HUDEP-2 (cell line): ENCODE results near the gene ANXA9.

ENCODE experiments used
- DNase-seq, 76 experiments: peaks; one replicate each; lab custom pipeline; 2025; ENCODE audit not compliant: unreplicated experiment in 76 of 76; lab: John Stamatoyannopoulos, UW

ANXA9 gene, protein sequence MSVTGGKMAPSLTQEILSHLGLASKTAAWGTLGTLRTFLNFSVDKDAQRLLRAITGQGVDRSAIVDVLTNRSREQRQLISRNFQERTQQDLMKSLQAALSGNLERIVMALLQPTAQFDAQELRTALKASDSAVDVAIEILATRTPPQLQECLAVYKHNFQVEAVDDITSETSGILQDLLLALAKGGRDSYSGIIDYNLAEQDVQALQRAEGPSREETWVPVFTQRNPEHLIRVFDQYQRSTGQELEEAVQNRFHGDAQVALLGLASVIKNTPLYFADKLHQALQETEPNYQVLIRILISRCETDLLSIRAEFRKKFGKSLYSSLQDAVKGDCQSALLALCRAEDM

DNA sequence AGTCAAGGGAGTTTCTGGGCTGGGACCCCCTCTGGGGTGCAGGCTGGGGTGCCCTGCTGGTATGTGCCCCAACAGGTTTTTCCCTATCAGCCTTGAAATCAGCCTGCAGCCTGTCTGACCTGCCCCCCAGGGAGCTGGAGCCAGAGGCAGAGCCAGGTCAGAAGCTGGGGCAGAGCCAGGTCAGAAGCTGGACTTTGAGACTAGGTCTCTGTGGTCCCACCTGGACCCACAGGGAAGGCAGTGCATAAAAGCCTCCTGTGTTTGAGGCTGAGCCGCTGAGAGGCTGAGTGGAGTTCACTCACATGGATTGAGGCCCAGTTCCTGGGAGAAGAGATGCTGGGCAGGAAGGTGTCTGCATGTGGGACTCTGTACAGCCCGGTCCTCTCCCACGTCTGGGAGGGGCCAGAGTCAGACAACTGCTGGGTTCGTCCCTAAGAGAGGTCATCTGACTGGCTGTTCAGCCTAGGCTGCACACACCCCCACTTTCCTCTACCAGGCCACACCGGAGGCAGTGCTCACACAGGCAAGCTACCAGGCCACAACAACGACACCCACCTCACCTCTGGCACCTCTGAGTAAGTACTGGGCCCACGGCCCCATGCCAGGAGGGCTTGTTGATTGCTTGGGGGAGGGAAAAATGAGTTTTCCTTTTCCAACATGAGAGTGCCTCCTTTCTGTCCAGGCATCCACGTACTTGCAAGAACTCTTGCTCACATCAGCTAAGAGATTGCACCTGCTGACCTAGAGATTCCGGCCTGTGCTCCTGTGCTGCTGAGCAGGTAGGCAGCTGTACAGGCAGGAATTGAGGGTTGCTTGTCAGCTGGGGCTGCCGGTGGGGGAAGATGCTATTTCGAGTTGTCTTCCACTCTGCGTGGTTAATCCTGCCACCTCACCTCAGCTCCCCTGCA, at the start of gene ANXA9:
TSS of gene ANXA9 (plus strand) at position 488 of the 908 bp plus-strand sequence. CDS start 814 bp downstream, outside the sequence.
- DNase-seq = peak in 71 of 76 experiments; percentile 8 to 83 (median 62)

DNA sequence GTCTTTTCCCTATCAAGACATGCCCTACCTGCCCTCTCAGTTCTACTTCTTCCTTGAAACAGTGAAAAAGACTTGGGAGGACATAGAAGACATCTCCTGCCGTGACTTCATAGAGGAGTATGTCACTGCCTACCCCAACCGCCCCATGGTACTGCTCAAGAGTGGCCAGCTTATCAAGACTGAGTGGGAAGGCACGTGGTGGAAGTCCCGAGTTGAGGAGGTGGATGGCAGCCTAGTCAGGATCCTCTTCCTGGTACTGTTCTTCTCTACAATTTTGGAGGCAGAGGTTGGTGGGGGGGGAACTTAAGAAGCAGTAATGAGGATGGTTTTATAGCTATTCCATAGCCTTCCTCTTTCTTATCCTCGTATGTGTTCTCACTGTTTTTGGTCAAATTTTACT, 37.2 kb upstream of the ANXA9 start:
- peak in 1 of 76 experiments; percentile 5 for DNase-seq

DNA sequence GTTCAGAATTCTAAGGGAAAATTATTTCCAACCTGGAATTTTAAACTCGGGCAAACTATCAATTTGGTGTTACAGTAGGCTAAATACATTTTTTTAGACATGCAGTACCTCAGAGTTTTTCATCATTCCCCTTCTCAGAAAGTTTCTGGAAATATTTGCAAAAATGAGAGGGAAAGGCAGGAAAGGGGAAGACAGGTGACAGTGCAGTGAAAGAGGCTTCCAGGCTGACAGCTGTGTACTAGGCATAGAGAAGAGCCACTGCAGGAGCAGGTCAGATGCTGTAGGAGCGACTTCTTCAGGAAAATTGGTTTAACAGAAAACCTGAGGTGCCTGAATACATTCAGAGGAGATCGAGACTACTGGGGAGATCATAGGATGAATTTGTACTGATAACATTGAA, 27.4 kb upstream of the ANXA9 start:
- no peak for DNase-seq

DNA sequence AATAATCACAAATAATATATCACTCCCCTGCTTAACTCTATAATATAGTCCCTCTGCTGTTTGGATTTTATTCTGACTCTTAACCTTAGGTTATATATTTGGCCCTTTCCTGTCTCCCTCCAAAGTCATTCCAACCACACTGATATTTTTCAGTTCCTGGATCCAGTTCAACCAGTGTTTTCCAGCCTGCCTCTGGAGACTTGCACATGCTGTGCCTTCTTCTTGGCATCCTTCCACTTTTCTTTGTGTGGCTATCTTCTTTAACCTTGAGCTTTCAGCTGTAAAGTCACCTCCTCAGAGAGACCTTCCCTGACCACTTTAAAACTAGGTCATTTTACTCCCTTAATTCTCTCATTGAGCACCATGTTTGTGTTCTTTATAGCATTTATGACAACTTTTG, 26.8 kb upstream of the ANXA9 start:
- peak in 41 of 76 experiments; percentile 3 to 77 (median 57) for DNase-seq

DNA sequence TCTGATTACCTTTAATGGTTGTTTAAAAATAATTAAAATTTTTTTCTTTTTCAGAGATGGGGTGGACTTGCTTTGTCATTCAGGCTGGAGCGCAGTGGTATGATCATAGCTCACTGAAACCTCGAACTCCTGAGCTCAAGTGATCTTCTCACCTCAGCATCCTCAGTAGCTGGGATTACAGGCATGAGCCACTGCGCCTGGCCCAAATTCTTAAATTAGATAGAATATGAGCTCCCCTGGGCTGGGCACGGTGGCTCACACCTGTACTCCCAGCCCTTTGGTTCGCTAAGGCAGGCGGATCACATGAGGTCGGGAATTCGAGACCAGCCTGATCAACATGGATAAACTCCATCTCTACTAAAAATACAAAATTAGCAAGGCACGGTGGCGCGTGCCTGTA, 24.4 kb upstream of the ANXA9 start:
- no peak for DNase-seq

DNA sequence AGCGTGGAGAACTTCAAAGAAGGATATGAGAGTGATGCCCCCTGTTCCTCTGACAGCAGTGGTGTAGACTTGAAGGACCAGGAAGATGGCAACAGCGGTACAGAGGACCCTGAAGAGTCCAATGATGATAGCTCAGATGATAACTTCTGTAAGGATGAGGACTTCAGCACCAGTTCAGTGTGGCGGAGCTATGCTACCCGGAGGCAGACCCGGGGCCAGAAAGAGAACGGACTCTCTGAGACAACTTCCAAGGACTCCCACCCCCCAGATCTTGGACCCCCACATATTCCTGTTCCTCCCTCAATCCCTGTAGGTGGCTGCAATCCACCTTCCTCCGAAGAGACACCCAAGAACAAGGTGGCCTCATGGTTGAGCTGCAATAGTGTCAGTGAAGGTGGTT, 21.4 kb upstream of the ANXA9 start:
- no peak for DNase-seq

DNA sequence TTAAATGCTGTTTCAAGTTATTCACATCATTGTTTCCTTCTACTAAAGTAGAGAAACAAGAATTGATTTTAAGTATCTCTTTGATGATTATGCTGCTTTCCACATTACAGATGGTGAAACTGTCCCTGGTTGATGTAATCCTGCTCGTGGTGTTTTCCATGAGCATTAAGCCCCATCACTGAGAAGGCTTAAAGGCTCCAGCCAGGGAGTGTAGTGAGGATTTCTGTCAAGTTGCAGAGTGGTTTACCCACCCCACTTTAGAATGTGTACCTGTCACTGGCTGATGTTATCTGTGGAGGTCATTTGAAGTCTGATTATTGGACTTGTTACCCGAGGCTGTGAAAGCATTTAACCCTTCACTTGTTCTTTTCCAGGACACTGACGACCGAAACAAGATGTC, 20.3 kb upstream of the ANXA9 start:
- DNase-seq = no peak

DNA sequence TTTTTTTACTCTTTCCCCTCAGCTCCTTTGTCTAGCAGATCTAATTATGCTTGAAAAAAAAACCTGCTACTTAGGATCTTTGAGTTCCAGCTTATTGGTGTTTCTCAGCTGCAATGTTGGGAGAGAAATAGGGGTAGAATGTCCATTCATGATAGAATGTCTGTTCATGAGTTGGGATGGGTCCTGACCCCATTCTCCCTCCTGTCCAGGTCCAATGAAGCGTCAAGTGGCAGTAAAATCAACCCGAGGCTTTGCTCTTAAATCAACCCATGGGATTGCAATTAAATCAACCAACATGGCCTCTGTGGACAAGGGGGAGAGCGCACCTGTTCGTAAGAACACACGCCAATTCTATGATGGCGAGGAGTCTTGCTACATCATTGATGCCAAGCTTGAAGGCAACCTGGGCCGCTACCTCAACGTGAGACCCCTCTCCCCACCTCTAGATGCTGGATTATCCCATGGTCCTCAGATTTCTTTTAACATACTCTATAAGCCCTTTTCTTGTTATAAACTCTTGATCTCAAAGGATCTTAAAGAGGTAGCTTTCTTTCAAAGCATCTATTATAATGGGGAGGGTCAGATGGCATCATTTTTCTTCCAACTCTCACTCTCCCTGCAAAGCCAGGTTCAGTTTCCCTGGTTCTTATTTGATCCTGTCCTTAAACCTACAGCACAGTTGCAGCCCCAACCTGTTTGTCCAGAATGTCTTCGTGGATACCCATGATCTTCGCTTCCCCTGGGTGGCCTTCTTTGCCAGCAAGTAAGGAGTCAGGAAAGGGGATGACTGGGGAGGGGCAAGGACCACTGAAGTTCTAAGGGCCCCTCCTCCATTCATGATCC, 18.6 kb upstream of the ANXA9 start:
- no peak for DNase-seq

DNA sequence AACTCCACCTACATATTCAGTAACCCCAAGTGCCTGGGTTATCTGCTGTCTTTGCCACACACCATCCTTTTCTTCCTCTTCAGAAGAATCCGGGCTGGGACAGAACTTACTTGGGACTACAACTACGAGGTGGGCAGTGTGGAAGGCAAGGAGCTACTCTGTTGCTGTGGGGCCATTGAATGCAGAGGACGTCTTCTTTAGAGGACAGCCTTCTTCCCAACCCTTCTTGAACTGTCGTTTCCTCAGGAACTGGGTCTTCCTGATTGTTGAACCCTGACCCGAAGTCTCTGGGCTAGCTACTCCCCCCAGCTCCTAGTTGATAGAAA, 18.0 kb upstream of the ANXA9 start:
- no peak for DNase-seq

DNA sequence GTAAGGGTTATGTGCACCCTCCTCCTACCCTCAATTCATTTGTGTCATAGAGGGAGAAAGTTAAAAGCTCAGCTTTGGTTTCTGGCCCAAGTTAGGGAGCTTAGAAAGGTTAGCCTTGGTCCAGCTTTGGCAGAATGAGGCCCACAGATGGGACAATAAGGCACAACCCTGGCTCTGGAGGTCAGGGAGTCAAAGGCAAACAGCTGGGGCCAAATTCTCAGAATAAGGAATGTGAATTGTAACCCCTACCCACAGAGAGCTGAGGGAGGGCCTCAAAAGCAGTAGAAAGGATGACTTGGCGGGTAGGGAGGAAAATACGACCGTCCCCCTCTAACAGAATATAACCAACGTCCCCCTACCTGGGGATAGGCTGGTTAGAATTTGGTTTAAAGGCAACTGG, 16.5 kb upstream of the ANXA9 start:
- no peak for DNase-seq

DNA sequence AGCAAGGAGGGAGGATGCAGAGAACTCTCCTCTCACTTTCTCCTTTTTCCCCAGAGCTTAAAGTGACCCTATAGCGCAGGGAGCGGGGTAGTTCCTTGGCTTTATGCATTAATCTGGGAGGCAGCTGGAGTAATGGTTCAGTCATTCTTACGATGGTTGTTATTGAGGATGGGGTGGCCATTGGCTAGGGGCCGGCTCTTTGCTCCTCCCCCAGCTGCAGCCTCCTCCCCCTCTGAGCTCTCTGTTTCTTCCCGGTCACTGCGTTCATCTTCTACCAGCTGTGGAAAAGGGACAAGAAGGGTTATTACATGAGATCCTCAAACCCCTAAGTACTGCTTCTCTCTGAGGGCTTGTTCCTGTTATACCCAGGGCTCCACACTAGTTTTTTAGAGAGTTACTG, 16.1 kb upstream of the ANXA9 start:
- no peak for DNase-seq

DNA sequence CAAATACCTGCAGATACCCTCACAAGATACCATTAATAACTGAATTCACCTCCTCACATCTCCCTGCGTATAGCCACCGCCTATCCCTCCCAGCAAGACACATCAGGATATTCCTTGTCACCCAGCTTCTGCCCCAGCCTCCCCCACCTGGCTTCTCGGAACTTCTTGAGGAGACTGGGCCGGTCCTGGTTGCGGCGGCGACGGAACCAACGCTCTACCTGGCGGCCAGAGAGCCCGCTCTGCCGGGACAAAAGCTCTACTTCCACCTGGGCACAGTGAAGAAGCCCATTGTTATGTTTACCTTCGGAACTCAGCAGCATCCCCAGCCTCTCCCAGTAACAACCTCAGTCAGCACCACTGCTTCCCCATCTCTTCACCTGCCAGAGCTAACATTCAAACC, 14.2 kb upstream of the ANXA9 start:
- no peak for DNase-seq

DNA sequence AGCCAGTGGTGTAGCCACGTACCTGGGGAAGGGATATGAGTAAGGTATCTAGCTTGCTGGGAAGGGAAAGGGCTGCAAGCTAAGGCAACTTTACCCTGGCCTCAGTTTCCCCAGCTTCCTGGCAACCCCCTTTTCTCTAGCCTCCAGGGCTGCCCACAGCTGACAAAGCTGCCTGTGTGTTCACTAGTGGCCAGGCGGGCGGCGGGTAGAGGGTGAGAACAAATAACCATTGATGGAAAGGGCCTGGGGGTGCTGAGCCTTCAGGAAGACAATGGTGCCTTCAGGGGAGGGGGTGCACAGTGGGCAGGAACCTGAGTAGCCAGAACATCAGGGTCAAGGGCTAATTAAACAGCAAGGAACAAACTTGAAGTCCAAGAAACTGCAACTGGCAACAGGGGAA, 13.6 kb upstream of the ANXA9 start:
- DNase-seq = no peak

DNA sequence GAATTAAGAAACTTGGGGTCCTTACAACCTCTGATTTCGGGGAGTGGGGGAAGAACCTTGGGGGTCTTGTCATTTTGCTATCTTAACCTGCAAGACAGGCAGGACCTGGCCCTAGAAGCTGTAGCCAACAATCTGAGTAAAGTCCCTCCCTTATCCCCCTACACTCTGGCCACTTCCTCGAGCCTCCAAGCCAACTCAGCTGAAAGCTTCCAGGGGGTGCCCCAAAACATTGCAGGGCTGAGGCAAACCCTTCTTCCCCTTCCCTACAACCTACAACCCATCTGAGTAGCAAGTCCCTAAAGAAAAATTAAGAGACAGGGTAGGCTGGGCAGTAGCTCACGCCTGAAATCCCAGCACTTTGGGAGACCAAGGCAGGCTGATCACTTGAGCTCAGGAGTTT, 12.5 kb upstream of the ANXA9 start:
- DNase-seq = no peak

DNA sequence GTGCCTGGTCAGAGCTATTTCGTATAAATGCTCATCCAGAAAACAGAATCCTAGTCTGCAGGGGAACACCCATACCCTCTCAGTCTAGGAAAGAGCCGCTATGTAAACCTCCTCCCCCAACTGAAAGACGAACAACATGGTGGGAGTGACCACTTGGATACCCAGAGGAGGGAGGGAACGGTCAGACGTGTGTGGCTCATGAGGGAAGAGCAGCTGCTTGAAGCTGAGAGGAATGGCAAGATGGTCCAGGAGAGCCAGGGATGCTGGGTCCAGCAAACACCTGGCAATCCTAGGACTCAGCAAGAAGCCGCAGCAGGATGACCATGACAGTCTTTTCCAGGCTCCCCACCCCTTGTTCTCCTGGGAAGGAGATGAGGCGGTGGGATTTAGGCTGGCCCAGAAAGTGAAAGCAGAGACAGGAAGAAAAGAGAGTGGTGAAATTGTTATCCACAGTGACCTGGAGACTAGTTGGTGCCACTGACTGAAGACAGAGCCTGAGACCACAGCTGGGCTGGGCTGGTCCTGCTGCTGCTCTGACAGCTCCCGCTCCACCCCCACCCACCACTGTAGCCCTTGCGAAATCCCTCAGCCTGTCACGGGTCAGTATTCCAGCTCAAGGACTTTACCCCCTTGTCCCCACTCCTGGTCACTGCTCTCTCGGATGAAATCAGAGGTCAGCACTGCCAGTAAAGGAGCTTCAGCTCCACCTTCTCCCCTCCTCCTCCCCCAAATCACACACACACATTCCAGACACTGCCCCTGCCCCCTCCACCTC, 11.1 kb upstream of the ANXA9 start:
- no peak for DNase-seq

DNA sequence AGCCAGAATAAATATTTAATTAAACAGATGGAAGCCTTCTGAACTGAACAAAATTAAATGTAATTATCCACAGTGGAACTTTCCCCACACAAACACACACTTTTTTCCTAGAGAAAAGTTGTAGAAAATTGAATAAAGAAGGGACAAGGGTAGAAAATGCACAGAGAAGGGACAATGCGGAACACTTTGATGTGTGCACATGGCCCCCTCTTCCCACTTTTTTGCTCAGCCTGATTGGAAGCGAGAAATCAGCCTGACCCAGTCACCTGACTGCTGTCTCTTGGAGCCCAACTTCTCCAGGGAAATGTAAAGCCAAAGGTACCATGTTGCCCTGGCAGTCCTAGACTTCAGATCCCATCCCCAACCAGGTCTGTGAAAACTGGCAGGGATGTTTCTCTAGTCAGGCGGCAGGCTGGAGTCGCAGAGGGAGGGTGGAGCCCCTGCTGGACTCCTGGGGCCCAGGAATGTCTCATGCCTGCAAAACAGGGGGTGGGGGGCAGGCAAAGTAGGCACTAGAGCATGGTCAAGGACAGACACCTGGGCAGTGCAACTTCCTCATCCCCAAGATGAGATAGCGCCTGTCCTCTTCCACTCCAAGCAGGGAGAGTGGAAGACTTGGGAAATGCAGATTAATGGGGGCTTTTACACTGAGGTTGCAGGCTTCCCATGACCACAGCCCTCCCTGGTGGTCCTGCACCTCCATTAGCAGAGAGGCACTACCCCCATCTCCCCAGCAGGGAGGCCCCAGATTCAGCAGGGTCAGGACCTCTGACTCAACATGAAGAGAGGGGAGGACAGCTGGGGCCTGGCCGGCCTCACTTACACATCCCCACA, 10.3 kb upstream of the ANXA9 start:
- no peak for DNase-seq

DNA sequence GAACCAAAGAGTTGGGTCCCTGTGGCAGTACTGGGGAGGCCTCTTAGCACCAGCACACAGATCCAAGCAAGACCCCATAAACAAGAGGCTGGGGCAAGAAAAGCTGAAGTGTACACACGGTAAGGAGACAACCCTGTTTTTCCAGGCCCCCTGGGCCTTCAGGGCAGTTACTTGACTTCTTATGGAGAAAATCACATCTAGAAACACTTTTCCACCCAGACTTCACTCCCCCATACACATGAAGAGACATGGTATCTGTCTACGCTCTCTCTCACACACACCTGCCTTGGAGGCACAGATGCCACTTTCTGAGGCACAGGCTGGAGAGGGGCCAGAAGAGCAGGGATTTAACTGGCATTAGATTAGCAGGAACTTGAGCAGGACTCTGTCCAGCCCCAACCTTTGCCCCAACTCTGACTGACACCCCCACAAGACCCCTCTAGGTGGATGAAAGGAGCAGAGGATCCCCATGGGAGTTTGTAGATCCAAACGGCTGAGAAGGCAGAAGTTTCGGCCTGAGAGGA, 9.6 kb upstream of the ANXA9 start:
- peak in 1 of 76 experiments; percentile 13 for DNase-seq

DNA sequence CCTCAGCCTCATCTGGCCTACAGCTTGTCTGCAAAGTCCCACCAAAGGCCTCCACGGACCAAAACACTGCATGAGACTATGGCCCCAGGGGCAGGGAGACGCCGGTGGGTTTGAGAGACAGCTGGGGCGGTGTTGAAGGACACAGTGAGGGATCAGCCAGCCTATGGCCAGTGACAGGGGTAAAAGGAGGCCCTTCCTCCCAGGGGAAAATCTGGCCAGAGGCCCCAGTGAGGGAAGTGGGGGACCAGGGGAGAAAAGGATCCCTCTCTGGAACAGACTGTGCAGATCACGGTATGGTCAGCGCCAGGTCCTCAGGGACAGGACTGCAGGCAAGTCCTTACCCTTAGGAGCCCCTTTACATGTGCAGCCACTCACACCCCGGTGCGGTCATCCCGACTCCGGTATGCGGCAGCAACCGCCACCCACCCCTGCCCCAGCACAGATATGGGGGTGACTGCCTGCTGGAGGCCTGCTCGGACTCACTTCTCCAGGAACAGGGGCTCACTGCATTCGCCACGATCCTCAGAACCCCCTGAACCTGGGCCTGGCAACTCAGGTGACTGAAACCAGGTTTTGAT, 8.7 kb upstream of the ANXA9 start:
- peak in 10 of 76 experiments; percentile 11 to 61 (median 26) for DNase-seq
